ENCODE measurements around the gene SEZ6L2.
"Not testable (repeated sequence)": the region's sequence is repeated elsewhere in the genome, so short reads cannot be mapped to it uniquely, and the experiment has no call there.

Gene SEZ6L2

DNA sequence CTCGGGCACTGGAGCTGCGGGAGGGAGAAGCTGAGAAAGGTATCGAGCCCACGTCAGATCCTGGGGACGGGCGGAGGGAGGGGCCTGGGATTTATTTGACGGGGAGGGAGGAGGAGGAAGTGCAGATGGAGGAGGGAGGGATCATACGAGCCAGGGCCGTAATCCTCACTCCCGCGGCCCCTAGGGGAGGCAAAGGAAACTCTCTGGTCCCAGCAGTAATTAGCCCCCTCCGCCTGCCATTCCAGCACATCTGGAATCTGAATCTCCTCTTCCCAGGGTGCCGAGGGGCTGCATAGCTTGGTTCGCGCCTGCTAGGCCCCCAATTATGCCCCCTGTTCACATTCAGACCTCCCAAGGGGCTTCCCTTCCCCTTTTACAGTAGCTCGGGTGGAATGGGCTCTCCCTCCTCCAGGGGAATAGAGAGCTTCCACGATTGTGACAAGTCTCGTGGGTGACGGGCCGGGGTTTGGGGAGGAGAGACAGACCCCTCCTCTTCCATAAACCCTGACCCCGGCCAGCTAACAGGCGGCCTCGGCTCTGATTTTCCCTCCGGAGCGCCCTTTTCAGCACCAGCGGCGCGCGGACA, at the start of gene SEZ6L2:
Gene SEZ6L2 (minus strand): TSS at position 35 of the 586 bp plus-strand sequence. CDS start 531 bp downstream, outside the sequence.
- peak within 1 kb of the TSS; percentile 77 for H3K4me3 ChIP-seq (ENCODE audit: low read depth, low read length)

DNA sequence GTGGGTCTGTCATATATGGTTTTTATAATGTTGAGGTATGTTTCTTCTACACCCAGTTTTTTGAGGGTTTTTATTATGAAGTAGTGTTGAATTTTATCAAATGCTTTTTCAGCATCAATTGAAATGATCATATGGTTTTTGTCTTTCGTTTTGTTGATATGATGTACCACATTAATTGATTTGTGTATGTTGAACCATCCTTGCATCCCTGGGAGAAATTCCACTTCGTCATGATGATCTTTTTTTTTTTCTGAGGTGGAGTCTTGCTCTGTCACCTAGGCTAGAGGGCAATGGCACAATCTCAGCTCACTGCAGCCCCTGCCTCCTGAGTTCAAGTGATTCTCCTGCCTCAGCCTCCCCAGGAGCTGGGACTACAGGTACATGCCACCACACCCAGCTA, 48.5 kb upstream of the SEZ6L2 start:
- H3K4me3 ChIP-seq (ENCODE audit: low read depth, low read length) = no peak overlapping the region

DNA sequence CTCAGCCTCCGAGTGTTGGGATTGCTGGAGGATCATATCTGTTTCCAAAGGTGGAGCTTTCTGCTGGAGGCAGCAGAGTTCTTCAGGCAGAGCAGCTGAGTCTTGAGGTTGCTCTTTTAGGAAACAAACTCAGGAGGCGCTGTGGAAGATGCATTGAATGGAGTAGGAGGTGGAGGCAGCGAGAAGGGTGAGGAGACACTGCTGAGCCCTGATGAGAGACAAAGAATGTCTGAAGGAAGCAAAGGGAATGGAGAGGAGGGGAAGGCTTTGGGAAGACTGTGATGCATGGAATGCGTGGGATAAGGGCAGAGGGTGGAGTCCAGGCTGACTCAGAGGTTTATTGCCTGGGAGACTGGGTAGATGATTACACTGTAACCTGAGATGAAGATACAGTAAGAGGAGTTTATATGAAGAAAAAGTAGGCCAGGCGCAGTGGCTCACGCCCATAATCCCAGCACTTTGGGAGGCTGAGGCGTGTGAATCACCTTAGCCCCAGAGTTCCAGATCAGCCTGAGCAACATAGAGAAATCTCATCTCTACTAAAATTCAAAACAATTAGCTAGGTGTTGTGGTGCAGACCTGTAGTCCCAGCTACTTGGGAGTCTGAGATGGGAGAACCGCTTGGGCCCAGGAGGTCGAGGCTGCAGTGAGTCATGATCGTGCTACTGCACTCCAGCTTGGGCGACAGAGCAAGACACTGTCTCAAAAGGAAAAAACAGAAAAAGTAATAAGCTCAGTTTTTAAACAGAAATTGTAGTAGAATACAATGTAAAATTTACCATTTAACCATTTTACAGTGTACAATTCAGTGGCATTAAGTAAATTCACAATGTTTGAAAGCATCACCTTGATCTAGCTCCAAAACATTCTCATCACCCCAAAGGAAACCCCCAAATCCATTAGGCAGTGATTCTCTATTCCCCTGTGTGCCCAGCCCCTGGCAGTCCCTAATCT, 44.8 kb upstream of the SEZ6L2 start:
- no peak overlapping the region for H3K4me3 ChIP-seq (ENCODE audit: low read depth, low read length)

DNA sequence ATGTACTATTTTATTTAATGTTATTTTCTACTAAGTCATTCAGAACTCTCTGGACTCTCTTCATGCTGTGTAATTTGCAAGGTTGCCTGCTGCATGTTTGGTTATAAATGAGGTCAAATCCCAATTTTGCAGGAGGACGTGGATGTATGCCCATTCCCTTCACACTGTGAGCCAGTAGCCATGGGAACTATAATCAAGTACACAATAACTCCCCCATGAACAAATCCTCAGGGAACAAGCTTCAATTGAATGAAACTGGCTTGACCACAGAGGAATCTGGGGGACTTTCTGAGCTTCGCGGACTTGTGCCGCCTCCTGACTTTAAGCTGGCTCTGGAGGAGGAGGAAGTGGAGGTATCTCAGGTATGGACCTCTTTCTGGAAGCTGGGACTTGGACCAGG, 41.3 kb upstream of the SEZ6L2 start:
- no peak overlapping the region for H3K4me3 ChIP-seq (ENCODE audit: low read depth, low read length)

DNA sequence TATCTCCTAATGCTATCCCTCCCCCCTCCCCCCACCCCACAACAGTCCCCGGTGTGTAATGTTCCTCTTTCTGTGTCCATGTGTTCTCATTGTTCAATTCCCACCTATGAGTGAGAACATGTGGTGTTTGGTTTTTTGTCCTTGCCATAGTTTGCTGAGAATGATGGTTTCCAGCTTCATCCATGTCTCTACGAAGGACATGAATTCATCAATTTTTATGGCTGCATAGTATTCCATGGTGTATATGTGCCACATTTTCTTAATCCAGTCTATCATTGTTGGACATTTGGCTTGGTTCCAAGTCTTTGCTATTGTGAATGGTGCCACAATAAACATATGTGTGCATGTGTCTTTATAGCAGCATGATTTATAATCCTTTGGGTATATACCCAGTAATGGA, 32.4 kb upstream of the SEZ6L2 start:
- not testable (repeated sequence) for H3K4me3 ChIP-seq (ENCODE audit: low read depth, low read length)

DNA sequence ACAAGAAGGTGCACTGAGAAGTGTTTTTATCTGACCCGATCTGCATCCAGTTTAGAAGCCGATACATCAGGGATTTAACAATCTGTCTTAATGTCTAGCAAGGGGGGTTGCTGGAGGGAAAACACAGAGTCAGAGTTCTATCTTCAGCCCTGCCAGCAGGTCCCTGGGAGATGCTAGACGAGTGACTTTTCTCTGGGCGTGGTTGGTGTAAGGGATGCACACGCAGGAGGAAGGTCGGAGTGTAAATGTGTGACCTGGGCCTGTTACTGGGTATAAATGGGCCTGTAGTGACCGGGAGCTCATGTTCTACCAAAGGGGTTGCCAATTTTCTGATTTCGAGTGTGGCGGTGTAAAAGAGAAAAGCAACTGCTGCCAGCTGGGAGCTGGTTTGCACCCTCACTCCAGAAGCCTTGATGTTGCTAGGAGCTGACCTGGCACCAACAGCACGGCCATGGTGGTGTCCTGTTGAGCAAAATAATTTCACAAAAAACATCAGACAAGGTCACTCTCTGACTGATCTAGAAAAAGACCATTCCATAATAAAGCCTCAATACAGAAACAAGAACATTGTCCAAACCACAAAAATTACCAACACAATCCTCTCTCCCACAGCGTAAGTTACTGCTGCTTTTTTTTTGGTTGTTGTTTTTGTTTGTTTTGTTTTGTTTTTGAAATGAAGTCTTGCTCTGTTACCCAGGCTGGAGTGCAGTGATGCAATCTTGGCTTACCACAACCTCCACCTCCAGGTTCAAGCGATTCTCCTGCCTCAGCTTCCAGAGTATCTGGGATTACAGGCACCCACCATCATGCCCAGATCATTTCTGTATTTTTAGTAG, 27.9 kb upstream of the SEZ6L2 start:
- H3K4me3 ChIP-seq (ENCODE audit: low read depth, low read length) = no peak overlapping the region

DNA sequence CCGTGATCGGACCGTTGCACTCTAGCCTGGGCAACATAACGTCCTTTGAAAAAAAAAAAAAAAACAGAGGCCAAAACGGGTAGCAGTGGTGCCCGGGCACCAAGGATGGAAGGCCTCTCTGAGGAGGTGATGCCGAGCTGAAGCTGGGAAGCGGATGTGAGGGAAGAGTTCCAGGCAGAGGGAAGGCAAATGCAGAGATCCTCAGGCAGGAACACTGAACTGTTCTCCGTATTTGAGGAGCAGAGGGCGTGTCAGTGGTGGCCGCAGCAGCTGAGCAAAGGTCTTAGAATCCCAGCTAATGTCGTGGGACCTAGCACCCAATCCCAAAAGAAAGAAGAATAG, 27.3 kb upstream of the SEZ6L2 start:
- peak overlapping the region; percentile 87 for H3K4me3 ChIP-seq (ENCODE audit: low read depth, low read length)

DNA sequence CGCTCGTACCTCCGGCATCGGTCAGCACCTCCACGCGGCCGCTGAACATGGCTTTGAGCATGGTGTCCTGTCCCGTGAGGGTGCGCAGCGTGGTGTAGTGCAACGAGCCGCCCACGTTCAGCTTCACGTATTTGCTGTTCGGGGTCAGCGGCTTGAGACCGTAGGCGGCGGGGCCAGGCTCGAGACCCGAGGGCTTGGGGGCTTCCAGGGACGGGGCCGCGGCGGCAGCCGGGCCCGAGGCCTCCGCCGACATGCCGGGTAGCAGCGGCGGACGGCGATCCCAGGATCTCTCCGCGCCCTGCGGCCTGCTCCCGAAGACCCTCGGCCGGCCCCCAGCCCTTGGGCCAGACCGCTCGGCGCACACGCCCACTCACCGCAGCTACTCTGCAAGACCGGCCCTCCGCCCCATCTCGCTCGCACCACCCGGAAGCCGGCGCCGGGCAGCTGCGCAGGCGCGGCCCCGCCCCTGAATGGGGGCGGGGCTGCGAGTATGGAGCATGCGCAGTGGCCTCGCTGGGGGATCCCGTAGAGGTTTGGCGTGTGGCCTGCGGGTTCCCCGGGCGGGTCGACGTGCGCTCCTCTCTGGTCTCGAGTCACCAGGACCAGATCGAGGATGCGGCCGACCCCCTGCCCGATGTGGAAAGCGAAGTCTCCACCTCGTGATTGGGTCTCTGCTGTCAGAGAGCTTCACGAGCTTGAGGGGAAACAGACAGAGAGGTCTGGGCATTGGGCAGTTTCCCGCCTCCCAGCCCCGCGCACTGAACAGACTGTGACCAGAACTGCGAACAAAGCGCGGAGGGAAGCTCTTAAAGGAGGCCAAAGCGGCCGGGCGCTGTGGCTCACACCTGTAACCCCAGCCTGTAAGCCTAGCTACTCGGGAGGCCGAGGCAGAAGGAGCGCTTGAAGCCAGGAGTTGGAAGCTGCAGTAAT, 26.7 kb upstream of the SEZ6L2 start, which contains the start of gene KCTD13:
Gene KCTD13 (minus strand): TSS at position 446 of the 930 bp plus-strand sequence. CDS start 193 bp downstream, at position 253.
- peak within 1 kb of the TSS; percentile 87 for H3K4me3 ChIP-seq (ENCODE audit: low read depth, low read length)

DNA sequence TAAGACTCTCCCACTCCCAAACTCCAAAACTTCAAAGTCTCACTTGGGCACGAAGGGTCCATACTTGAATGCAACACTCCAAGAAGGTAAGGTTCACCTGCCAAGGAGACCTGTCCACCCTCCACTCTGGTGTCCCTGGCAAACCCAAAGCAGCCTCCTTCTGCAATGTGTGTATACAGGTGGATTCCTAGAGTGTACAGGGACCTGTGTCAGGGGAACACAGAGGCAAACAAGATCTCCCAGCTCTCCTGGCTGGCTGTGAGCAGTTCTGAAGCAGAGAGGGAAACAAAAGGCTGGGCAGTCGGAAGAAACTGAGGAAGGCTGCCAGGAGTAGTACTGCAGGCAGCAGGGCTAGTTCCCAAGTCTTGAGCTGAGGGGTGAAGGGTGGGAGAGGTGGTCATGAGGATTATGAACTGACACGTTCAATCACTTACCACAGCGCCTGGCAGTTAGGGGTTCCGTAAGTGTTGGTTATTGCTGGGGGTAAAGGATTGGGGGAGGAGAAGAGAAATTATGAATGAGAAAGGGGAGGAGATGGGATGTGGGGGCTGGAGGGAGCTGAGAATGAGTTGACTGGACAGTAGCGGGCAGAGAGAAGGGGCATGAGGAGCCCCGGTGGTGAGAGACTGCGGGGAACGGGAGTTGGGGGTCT, 25.9 kb upstream of the SEZ6L2 start:
- H3K4me3 ChIP-seq (ENCODE audit: low read depth, low read length) = peak overlapping the region; percentile 87

DNA sequence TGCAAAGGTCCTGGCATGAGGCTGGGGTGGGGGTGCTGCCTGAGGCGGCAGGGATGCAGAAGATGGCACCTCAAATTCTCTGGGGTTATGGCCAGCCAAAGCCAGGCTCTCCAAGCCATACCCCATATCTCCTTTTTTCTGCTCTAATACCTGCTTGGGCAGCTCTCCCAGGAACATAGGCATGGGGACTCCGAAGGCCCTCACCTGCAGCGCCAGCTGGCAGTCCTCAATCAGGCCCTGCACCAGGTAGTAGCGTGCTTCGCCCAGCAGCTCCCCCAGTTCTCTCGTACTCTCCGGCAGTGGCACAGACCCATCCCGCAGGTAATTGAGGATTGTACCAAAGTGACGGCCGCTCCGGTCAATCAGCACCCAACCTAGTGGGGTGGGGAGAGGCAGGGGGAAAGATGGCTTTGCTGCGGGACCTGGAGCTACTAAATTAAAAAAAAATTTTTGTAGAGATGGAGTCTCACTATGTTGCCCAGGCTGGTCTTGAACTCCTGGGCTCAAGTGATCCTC, 23.7 kb upstream of the SEZ6L2 start:
- no peak overlapping the region for H3K4me3 ChIP-seq (ENCODE audit: low read depth, low read length)

DNA sequence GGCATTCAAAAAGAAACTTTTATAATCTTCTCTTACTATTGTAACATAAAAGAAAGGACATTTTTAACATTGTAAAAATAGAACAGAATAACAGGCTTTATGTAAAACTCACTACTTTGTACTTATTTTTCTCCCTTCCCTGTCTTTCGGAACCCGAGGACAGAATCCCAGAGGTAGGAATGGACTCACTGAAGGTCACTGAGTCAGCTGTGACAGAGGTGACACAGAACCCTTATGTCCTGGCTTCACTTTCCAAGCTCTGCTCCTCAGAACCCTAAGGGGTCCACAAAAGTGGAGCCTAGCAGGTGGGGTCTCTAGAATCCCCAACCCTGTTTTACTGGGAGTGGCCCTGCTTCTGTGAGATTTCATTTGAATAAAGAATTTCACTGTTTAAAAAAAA, 23.0 kb upstream of the SEZ6L2 start:
- H3K4me3 ChIP-seq (ENCODE audit: low read depth, low read length) = no peak overlapping the region

DNA sequence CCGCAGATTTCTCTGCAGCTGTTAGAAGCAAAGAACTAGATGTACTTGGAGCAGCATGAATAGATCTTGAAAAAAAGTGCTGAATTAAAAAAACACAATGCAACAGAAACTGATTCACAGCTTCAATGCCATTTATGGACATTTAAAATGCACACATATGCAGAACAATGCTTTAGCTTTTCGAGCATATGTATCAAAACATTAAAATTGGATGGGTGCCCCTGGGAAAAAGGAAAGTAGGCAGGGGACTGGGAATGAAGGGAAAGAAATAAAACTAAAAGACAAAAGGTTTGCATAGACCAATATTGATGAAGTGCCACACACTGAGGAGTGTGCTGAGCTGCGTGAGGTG, 21.7 kb upstream of the SEZ6L2 start:
- H3K4me3 ChIP-seq (ENCODE audit: low read depth, low read length) = no peak overlapping the region

DNA sequence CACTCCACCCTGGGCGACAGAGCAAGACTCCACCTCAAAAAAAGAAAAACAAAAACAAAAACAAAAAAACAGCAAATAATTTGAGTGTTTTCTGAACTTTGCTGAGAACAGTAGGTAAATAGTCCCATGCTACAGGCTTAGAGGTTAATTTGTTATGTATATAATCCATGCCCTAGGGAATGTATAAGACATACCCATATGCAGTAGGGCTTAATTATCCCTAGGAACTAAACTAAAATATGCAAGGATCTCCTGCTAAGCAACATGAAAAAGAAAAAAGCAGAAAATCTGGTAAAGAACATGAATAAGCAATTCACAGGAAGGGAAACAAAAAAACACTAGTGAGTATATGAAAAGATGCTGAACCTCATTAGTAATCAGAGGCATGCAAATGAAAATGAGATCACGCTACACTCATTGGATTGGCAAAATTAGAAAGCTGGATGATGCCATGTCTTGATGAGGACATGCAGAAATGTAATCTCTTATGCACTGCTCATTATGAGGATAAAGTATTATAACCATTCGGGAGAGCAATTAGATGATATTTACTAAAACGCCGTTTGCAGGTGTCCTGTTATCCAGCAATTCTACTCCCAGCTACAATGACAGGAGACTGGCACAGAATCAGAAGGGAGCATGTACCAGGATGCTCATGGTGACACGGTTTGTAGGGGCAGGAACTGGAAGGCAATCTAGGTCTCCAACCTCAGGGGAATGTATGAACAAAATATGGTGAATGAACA, 21.1 kb upstream of the SEZ6L2 start:
- H3K4me3 ChIP-seq (ENCODE audit: low read depth, low read length) = no peak overlapping the region

DNA sequence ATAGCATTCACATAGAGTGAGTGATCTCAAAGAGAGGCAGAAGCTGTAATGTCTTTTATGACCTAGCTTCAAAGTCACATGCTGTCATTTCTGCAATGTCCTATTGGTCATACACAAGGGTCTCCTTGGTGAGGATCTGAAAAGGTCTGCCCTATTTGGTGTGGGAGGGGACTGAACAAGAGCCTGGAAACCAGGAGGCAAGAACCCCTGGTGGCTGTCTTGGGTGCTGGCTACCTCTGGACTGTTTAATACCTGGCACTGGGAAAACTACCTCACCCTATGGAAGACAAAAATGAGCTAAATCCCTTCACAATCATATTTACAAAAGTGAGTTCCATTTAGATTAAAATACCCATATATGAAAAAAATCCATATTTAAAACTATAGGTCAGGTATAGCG, 17.6 kb upstream of the SEZ6L2 start:
- H3K4me3 ChIP-seq (ENCODE audit: low read depth, low read length) = no peak overlapping the region

DNA sequence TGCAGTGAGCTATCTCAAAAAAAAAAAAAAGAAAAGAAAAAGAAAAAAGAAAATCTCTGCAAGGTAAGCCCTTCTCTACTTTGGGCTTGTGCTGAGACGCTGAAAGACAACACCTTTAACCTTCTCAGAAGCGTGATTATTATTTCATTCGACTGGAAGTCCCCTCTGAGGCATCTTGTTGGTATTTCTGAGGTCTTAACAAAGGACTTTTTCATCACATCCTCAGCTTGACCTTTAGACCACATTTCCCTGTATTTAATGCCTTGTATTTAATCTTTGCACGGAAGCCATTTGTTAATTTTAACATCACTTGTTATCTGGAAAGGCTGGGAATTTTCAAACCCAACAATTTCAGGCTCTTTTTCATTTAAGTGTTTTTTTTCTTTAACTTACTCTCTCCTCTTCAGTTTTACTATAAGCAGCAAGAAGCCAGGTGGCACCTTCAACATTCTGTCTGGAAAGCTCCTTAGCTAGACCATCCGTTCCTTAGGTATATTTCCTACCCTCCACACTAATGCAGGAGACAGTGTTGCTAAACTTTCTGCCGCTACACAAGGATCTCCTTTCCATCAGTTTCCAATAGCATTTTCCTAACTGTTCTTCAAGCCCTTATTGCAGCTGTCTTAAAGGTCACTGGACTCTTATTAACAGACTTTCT, 16.4 kb upstream of the SEZ6L2 start:
- no peak overlapping the region for H3K4me3 ChIP-seq (ENCODE audit: low read depth, low read length)

DNA sequence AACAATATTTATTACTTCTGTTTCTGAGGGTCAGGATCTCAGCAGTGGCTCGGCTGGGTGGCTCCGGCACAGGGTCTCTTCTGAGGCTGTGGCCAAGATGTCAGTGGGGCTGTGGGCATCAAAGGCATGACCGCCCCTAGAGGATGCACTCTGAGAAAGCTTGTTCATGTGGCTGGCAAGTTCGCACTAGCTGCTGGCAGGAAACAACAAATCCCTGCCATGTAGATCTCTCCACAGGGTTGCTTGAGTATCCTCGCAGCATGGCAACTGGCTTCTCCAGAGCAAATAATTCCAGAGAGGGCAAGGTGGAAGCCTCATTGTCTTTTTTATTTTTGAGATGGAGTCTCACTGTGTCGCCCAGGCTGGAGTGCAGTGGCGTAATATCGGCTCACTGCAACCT, 14.2 kb upstream of the SEZ6L2 start:
- no peak overlapping the region for H3K4me3 ChIP-seq (ENCODE audit: low read depth, low read length)

DNA sequence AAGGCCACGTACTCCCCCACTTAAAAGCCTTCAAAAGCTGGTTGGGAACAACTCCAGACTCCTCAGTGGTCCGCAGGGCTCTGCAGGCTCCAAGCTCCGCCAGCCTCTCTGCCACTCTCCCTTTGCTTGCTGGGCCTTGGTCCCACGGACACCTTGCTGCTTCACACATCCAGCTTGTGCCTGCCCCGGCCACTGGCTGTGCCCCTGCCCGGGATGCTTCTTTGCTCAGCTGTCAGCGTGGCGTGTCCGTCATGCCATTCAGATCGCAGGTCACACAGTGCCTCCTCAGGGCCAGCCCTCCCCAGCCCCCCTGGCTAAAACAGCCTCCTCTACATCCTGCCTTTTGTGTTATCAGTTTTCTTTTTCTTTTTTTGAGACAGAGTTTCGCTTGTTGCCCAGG, 12.7 kb upstream of the SEZ6L2 start:
- no peak overlapping the region for H3K4me3 ChIP-seq (ENCODE audit: low read depth, low read length)

DNA sequence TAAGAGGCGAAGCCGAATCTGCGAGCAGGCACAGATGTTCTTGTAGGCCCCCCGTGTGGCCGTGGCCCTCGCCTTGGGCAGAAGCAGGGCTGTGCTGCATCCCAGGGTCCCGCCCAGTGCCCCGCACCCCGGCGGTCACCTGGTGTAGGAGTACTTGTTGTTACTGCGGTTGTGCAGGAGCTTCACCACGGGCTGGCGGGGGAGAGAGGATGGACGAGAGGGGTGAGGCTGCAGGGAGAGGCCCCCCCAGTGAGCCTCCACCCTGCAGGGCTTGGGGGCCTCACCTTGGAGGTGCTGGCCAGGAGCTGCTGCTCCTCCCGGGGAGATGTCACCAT, 12.3 kb upstream of the SEZ6L2 start:
- no peak overlapping the region for H3K4me3 ChIP-seq (ENCODE audit: low read depth, low read length)

All from iPS-11a (cell line).